AG04449 (cell line): ENCODE measurements around the gene SMOC1.

ENCODE experiments used
- CTCF ChIA-PET: fragments of 350-600 bp; formaldehyde crosslinking; extraction: SDS; loops from one replicate; lab custom pipeline; 2021; ENCODE audit warnings: antibody characterized with exemption; lab: Yijun Ruan, JAX
- POLR2A ChIA-PET: fragments of 400-600, 350-600 bp; formaldehyde crosslinking; extraction: SDS; loops from one replicate; lab custom pipeline; 2020; ENCODE audit warnings: antibody characterized with exemption, inconsistent platforms; lab: Yijun Ruan, JAX
- DNase-seq: peaks from one replicate; pipeline ENCODE4 v3.0.0-alpha.2; 2010; ENCODE audit warnings: low read depth, low spot score
- H3K4me3 ChIP-seq: 2 replicates; pipeline ENCODE4 v1.5.1; 2011; ENCODE audit warnings: low read depth, mild to moderate bottlenecking, control low read depth, low read length
- CTCF ChIP-seq: IDR thresholded peaks from one replicate; pipeline ENCODE4 v1.5.1; 2011; ENCODE audit warnings: mild to moderate bottlenecking, moderate library complexity, low read length, control low read depth, inconsistent platforms; ENCODE audit not compliant: insufficient read depth; ENCODE audit errors: missing control alignments

The SMOC1 gene

GRCh38 chr14:70022771-70023445, 143.7 kb downstream of the SMOC1 start:
- ChIA-PET CTCF (interaction anchor here (2.0 kb wide), 1 partner anchor 206 kb away, joined by 5 read pairs; no protein-coding TSS in a partner anchor), POLR2A (no interaction called here)
- H3K4me3 ChIP-seq = no peak overlapping the region
- TF ChIP-seq CTCF = no peak
- DNase-seq = no peak

GRCh38 chr14:70023871-70024270, 144.7 kb downstream of the SMOC1 start:
- POLR2A ChIA-PET = no interaction called here
- no peak for TF ChIP-seq CTCF
- no peak for DNase-seq
- no peak overlapping the region for H3K4me3 ChIP-seq
- CTCF ChIA-PET = interaction anchor here (1.0 to 2.0 kb wide), 4 partner anchors 10 to 207 kb away, joined by 3 to 8 read pairs (median 4); no protein-coding TSS in a partner anchor

- DNase-seq = no peak
- no peak overlapping the region for H3K4me3 ChIP-seq
- CTCF ChIA-PET = interaction anchor here (0.6 to 4.4 kb wide), 15 partner anchors 9 to 492 kb away, joined by 3 to 118 read pairs (median 4); no protein-coding TSS in a partner anchor
- POLR2A ChIA-PET = no interaction called here
- peak; percentile 96 for TF ChIP-seq CTCF
Measured at GRCh38 chr14:70027785-70028428, 148.7 kb downstream of the SMOC1 start.

- TF ChIP-seq CTCF = no peak
- POLR2A ChIA-PET = no interaction called here
- CTCF ChIA-PET = interaction anchor here (1.5 to 4.4 kb wide), 5 partner anchors 14 to 494 kb away, joined by 4 to 118 read pairs (median 7); no protein-coding TSS in a partner anchor
- H3K4me3 ChIP-seq = no peak overlapping the region
- no peak for DNase-seq
Measured at GRCh38 chr14:70029296-70030132, 150.3 kb downstream of the SMOC1 start.

- H3K4me3 ChIP-seq = no peak overlapping the region
- TF ChIP-seq CTCF = no peak
- CTCF ChIA-PET = interaction anchor here (0.8 to 1.2 kb wide), 2 partner anchors 15 to 214 kb away, joined by 3 read pairs; no protein-coding TSS in a partner anchor
- no peak for DNase-seq
- POLR2A ChIA-PET = no interaction called here
Measured at GRCh38 chr14:70032016-70032415, 152.8 kb downstream of the SMOC1 start.

- POLR2A ChIA-PET = no interaction called here
- CTCF ChIA-PET = interaction anchor here (0.8 to 1.2 kb wide), 2 partner anchors 15 to 214 kb away, joined by 3 read pairs; no protein-coding TSS in a partner anchor
- DNase-seq = no peak
- no peak overlapping the region for H3K4me3 ChIP-seq
- no peak for TF ChIP-seq CTCF
Measured at GRCh38 chr14:70032447-70032846, 153.2 kb downstream of the SMOC1 start.
